HG03103 (cell line): ENCODE measurements around the gene MYBPH.

Source experiments
- ATAC-seq: cut with Tn5 transposase; IDR thresholded peaks from one replicate; pipeline ENCODE4 v1.9.1; 2021; ENCODE audit warnings: low read depth; ENCODE audit not compliant: unreplicated experiment

Gene MYBPH

DNA sequence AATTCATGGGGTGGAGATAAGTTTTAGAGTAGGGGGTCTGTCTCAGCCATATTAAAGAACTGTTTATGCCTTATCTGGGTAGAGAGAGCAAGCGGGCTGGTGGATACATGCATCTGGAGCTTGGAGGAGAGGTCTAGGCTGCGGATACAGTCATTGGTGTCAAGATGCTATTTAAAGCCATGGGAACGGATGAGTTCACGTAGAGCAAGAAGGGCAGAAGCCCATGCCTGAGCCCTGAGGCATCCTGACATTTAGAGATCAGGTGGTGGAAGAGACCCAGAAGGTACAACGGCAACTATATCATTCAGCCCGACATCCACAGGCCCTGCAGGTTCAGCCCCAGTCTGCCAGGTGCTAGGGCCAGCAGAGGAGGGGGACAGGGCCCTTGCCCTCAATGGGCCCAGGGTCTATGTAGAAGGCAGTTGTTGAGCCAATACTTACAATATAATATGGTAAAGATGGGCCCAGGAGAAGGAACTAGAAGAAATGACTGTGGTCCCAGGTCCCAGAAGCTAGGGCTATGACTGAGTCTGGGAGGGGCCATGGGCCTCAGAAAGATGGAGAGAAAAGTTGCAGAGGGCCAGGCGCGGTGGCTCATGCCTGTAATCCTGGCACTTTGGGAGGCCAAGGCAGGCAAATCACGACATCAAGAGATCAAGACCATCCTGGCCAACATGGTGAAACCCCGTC lies 26.0 kb upstream of the MYBPH start:
- ATAC-seq, result no peak

GRCh38 chr1:203200916-203201315 lies 25.3 kb upstream of the MYBPH start:
- no peak for ATAC-seq

DNA sequence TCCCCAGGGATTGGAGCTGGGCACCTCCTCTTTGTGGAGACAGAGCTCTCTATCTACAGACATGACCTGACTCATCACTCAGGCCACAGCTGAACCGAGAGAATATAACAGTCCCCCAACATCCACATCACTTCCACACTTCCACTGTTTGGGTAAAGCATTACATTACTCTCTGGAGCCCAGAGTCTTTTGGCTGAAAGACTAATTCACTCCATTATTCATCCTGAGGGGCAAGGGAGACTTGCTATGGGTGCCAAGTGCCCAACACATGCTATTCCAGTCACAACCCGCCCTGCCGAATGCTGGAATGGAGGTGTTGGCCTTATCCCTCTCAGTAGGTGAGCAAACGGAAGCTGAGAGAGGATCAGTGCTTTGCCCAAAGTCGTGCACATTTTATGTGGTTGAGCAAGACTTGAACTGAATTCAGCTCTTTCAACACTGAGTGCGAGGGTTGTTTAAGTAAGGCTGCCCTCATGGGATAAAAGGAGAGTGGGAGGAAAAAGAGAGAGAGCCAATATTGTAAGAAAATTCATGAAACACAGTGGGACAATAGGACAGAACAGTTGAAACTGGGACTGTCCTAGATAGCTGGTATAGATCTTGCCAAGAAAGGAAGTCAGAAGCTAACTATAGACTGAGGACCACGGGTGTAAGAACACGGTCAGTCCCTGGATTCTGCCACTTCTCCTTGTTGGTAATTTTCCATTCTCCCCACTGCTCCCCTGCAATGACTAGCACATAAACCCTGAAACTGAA lies 24.4 kb upstream of the MYBPH start:
- ATAC-seq, result no peak

DNA sequence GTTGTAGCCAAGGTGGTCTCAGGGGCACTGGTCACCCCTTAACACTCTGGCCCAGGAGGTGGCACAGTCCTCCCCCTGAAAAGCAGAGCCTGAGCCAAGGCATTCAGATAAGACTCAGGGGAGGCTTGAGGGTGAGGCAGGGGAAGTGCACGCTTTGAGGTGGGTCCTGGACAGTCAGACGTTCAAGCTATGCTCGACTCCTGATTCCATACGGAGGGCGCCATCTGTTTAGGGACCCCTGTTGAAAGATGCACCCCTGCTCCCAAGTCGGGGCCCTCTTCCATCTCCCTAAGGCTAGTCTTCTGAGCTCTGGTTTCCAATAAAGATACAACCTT lies 23.8 kb upstream of the MYBPH start:
- ATAC-seq, result no peak

DNA sequence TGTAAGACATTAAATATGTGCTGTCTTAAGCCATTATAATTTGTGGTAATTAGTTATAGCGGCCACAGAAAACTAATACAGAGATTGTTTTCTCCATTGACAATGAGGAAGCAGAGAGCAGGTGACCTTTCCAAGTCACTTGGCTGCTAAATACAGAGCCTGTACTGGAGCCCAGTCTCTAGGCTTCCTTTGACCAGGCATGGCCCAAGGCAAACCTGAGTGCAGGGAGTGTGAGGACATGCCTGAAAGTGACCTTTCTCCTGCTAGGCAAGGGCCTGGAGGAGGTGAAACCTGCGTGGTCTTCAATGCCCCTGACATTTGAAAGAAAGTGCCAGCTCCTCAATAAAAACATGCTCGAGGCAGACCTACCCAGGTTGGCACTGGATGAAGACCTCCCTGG lies 23.4 kb upstream of the MYBPH start:
- ATAC-seq, result no peak

- no peak for ATAC-seq
Measured at GRCh38 chr1:203197625-203198024, 22.0 kb upstream of the MYBPH start.

DNA sequence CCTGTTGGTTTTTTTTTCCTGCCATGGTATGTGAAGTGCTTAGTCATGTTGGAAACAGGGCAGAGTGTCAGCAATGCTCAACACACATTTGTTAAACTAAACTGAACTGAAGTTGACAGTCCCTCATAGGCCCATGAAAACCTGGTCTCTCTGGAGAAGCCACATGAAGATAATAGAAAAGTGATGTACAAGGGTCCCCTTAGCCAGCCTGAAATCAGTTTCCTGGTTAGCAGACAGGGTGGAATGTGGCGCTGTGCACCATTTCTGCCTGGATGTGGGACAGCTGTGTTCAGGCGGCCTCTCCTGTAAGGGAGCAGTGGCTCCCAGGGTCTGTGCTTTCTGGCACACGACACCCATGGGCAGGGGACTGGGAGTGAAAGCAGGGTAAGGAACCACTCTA lies 20.7 kb upstream of the MYBPH start:
- ATAC-seq, result no peak

- ATAC-seq, result no peak
Measured at GRCh38 chr1:203190949-203191348, 15.3 kb upstream of the MYBPH start.

- no peak for ATAC-seq
Measured at GRCh38 chr1:203189951-203190352, 14.3 kb upstream of the MYBPH start.

DNA sequence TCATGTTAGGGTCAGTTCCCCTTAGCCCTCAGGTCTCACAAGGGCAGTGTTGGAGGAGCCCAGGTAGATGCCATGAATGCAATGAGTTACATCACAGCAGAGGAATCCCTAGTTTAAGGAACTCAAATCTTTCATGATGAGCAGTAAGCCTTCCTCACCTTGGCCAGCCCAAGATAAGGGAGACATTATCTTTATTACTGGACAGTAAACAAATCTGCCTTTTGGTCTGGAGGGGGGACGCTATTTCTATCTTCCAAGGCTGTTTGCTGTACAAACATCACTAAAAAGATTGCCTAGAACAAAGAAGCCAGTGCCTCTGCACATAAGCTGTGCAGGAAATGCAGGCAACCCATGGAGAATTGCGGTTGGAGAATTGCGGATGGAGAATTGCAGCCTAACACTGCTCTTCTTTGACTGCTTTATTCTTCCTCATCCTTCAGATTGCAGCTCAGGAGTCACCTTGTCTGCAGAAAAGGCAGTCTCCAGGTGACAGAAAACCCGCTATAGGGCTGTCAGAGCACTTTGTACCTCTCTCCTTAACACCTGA lies 13.1 kb upstream of the MYBPH start:
- ATAC-seq, result no peak

- no peak for ATAC-seq
Measured at GRCh38 chr1:203187689-203188264, 12.2 kb upstream of the MYBPH start.

DNA sequence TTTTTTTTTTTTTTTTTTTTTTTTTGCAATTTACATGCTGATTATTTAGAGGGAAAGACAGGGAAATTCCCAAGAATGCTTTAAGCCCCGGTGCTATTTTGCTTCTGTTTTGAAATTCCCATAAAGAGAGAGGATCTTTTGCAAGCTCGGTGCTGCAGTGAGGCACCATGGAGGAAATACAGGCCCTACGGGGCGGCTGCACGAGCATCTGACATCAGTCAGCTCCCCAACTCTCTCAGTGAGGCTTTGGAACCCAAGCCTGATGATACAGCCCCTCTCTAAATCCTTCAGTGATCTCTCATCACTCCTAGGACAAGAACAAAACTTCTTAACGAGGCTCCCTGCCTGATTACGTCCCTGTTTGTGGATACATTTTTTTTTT lies 11.7 kb upstream of the MYBPH start:
- no peak for ATAC-seq

DNA sequence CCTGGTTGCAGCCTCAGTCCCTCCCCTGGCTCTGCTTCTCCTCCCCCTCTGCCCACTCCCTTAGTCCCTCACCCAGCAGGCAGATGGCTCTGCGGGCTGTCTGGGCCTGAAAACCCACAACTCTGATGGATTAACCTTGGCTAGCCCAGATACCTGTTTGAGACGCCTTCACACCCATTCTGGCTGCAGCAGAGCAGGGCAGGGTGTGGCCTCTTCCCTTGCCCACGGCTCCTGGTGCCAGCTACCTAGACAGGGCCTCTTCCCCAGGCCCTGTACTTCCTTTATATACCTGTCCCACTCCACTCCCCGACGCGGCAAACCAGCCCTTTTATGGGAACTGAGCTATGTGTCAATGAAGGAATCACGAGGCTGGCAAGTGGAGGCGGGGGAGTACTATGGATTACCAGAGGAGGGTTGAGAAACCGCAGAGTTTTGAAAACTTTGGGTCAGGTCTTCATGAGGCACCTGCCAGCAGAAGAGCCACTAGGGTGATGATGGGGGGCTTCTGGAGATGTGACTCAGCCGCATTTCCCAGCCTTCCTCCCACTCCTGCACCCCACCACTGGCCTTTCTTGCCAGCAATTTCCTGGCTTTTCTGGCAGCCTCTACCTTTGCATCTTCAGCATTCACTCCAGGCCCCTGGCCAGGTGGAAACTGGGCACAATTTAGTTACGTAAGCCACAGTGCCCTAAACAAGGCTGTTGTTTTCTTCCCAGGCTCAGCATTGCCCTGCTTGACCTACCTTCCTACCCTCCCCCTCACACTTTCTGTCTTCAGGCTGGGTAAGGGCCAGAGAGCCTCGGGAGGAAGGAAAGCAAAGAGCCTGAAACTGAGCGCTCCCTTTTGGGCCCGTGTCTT lies 11.0 kb upstream of the MYBPH start, which contains the start of gene CHI3L1:
TSS of gene CHI3L1 (minus strand) at position 259 of the 858 bp plus-strand sequence. CDS start at position 178, 81 bp downstream.
- ATAC-seq, result no peak

GRCh38 chr1:203186091-203186445 lies 10.4 kb upstream of the MYBPH start:
- no peak for ATAC-seq

DNA sequence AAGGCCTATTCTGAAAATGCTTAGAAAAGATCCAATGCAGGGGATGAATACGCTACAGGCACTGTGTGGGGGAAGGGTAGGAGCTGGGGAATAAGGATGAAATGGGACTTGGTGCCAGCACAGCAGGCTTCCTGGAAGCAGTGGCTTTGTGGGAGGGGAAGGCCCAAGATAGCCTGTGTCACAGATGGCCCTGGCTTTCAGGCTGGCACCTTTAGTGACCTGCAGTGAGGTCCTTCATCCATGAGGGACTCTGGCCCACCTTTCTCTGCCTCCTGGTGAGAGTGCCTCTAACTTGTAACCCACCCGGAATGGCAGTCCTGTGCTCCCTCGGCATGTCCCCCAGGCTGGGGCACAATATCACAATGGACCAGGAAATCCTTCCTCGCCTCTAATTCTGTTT lies 10.0 kb upstream of the MYBPH start:
- ATAC-seq, result no peak

GRCh38 chr1:203185061-203185461 lies 9.4 kb upstream of the MYBPH start:
- ATAC-seq, result no peak

DNA sequence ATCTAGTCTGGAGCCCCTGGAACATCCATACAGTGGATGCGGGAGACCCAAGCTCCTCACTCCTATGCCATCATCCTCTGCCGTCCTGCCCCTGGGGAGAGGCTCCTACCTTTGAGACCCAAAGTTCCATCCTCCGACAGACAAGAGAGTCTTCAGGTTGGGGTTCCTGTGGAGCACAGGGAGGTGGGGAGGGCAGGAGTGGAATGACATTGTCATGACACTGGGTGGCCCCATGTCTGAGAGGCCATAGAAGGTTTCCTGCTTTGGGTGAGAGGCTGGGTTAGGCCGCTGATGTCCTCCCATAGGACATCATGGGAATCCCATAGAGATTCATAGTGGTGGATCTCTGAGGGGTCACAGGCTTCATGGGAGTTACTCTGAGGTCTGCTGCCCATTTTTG lies 8.8 kb upstream of the MYBPH start:
- ATAC-seq, result no peak

GRCh38 chr1:203183828-203184227 lies 8.2 kb upstream of the MYBPH start:
- ATAC-seq, result no peak

DNA sequence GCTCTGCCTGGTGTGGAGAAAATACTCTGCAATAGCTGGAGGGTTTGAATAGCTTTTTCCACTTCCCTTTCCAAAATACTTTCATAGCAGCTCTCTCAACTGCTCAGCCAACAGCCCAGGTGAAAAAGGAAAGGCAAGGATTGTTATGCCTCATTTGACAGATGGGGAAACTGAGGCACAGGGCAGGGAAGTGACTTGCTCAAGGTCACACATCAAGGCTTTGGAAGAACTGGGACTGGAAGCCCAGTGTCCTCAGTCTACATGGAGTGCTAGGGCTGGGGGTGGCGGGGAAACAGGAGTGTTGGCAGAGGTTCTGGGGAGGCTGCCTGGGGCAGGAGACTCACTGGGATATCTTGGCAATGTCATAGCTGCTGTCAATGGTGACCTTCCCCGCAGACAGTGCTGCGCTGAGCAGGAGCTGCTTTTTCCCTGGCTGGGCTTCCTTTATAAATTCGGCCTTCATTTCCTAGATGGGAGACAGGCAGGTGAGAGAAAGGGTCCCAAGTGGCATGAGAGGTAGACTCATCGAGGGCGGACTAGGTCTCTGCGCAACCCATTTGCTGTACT lies 6.8 kb upstream of the MYBPH start:
- no peak for ATAC-seq

DNA sequence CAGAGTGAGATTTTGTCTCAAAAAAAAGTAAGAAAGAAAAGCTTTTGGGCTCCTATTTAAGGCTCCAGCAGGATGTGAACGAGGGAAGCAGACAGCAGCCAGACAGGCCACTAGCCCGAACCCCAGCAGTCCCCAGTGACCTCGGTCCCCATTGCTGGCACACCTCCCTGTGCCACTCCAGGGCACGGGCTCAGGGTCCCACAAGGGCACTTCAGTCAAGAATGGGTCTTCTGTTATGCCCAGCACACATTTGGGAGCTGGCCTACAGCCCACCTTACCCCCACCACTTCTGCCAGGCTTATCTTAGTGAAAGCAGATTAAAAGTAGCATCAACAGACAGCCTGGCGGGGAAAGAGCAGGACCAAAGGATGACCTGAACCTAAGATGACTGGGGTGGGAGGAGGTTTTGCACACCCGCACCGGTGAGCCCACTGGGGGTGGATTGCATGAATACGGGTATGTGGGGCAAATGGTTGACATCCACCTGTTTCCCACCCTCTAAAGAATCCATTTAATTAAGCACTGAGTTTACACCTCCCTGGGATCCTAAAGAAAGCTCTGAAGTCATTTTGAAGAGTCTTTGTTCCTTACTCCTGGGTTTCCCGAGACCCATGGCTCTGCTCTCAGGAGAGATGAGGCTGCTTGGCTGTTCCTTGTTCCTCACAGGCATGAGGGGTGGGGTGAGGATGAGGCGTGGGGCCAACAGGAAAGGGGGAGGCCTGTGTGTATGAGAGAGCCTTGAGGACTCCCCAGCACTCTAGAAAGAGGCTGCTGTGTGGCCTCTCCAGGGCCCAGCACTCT lies 6.2 kb upstream of the MYBPH start:
- ATAC-seq, result no peak
